Measurements from ENCODE around the gene EIF4G3.

The EIF4G3 gene

DNA sequence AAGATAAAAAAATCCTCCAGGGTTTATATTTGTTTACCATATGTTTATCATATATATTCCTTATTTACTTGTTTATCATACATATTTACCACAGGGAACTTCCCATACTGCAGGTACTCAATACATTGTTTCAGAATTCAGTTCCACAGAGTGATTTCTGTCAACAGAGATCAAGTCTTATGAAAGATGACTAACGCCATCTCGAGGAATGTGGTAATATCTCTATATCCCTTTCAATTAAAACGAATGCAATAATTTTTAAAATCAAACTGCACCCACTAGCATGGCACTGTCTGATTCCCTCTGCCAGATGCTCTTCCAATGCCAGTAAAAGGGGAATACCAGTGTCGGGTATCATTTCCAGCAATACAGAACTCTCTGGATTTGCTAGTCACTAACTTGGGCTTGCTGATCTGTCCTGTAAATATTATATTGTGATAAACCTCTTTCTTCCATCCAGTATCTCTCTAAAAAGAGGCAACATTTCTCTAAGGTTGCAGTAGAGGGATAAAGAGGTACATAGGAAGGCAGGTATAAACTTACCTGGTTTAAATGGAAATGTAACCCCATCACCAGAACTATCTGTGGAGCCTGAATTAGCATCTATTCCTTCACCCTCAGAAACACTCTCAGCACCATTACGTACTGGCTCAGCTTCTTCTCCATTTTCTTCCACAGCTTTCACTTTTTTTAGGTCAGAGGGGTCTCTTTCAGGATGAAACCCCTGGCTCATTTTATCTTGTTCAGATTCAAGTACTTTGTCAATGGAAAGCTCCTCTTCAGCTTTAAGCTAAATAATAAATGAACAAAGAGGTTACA is 277.3 kb downstream of the EIF4G3 start:
- Mint-ChIP-seq H3K4me1 (ENCODE audit: low read depth) (no peaks in the 10 kb centered on the region), H3K27ac (no peak overlapping the region), H3K4me3 (no peak overlapping the region), H3K27me3 (no peaks in the 10 kb centered on the region), H3K36me3 (ENCODE audit: low read depth) (peaks cover 13% of the 10 kb centered on the region), H3K9me3 (no peaks in the 10 kb centered on the region)

DNA sequence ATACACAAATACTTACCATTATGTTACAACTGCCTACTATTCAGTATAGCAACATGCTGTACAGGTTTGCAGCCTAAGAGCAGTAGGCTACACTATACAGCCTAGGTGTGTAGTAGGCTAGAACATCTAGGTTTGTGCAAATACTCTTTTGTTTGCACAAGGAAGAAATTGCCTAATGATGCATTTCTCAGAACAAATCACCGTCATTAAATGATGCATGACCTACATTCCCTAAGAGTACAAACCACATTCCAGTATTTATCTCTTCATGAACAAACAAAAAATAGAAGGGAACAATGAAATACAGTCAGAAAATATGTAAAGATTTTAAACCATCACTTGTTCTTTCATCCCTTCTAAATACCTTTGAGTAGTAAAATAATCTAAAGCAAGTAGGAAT is 279.9 kb downstream of the EIF4G3 start:
- no peaks in the 10 kb centered on the region for H3K9me3 Mint-ChIP-seq
- no peak overlapping the region for H3K4me3 Mint-ChIP-seq
- no peaks in the 10 kb centered on the region for H3K4me1 Mint-ChIP-seq (ENCODE audit: low read depth)
- peaks cover 26% of the 10 kb centered on the region for H3K36me3 Mint-ChIP-seq (ENCODE audit: low read depth)
- H3K27me3 Mint-ChIP-seq = no peaks in the 10 kb centered on the region
- no peak overlapping the region for H3K27ac Mint-ChIP-seq

DNA sequence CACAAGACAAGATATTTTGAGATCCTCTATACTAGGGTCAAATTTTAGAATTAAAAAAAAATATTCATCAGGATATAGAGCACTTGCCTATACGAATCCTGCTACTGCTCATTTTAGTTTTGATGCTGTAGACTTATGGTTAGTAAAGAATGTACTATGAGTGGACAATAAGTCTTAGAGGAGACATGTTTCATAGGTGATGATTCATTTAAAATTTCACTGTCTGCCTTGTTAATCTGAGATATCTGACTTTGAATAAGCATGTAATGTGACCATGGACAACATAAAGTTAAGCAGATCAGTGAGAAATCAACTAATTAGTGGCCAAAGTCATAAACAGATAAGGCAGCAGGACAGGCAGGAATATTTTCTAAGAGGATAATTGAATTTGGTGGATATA is 282.8 kb downstream of the EIF4G3 start:
- H3K4me1 Mint-ChIP-seq (ENCODE audit: low read depth) = no peaks in the 10 kb centered on the region
- H3K27ac Mint-ChIP-seq = no peak overlapping the region
- H3K27me3 Mint-ChIP-seq = no peaks in the 10 kb centered on the region
- no peak overlapping the region for H3K4me3 Mint-ChIP-seq
- H3K36me3 Mint-ChIP-seq (ENCODE audit: low read depth) = peaks cover 29% of the 10 kb centered on the region
- H3K9me3 Mint-ChIP-seq = no peaks in the 10 kb centered on the region

DNA sequence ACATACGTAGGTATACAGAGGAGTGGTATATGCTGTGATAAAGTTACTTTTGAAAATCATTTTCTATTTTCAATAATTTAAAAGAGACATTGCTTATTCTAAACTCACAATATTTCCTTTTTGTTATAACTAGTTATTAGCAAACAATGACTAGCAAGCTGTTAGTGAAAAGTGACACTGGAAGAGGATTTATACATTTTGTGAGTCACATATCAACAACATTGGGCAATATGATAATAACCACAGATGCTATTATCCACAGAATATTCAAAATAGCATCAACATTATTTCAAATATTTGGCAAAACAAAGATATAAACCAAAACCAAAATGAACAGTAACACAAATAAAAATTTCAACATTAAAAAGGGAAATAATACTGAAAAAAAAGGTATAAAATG is 285.6 kb downstream of the EIF4G3 start:
- no peak overlapping the region for H3K4me3 Mint-ChIP-seq
- peaks cover 34% of the 10 kb centered on the region for H3K36me3 Mint-ChIP-seq (ENCODE audit: low read depth)
- H3K4me1 Mint-ChIP-seq (ENCODE audit: low read depth) = no peaks in the 10 kb centered on the region
- no peak overlapping the region for H3K27ac Mint-ChIP-seq
- no peaks in the 10 kb centered on the region for H3K27me3 Mint-ChIP-seq
- no peaks in the 10 kb centered on the region for H3K9me3 Mint-ChIP-seq

DNA sequence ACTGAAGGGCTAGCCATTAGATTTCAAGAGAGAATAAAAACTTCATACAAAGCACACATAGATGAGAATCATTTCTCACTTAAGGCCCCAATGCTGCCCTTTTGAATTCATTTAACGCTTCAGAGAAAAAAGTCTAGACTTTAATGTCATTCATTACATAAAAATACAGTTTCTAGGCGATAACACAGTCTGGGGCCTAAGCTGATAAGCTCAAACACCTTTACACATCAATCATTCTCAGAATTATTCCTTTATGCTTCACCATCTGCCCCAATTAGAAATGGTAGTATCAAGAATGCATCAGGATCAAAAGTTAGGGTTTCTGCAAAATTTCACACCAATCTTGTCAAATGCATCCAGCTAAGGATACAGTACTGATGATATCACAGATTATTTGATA is 289.5 kb downstream of the EIF4G3 start:
- Mint-ChIP-seq H3K27me3 (no peaks in the 10 kb centered on the region), H3K4me1 (ENCODE audit: low read depth) (no peaks in the 10 kb centered on the region), H3K36me3 (ENCODE audit: low read depth) (peaks cover 32% of the 10 kb centered on the region), H3K27ac (no peak overlapping the region), H3K4me3 (no peak overlapping the region), H3K9me3 (no peaks in the 10 kb centered on the region)

DNA sequence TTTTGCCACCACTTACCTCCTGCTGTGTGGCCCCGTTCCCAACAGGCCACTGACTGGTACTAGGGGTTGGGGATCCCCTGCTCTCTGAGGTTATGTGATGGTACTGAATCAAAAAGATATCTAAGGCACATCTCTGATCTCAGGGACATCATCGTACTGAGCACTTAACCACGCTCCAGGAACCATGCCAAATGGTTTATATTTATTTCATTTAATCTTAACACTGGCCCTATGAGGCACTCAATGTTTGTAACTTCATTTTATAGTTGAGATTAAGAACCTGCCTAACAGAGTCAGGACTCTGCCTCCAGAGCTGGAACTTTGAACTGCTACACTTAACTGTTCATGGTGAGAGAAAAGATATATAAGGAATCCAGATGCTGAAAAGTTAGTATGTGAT is 291.6 kb downstream of the EIF4G3 start:
- H3K36me3 Mint-ChIP-seq (ENCODE audit: low read depth) = peaks cover 26% of the 10 kb centered on the region
- no peaks in the 10 kb centered on the region for H3K4me1 Mint-ChIP-seq (ENCODE audit: low read depth)
- H3K27ac Mint-ChIP-seq = no peak overlapping the region
- no peaks in the 10 kb centered on the region for H3K9me3 Mint-ChIP-seq
- H3K4me3 Mint-ChIP-seq = no peak overlapping the region
- H3K27me3 Mint-ChIP-seq = no peaks in the 10 kb centered on the region

DNA sequence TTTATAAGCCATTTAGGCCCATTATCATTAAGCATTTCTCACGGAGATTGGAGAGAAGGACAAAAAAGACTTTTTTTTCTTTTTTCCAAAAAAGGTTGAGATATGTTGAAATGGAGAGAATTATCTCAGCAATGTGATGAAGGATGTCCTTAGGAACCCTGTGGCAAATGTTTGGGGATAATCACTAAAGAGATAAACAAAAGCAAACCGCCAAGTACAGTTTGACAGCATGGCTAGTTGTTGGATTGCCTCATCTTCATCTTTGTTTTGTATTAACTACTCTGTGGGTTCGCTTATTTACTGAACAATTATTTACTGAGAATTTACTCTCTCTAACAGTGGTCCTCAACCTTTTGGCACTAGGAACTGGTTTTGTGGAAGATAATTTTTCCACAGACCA is 292.2 kb downstream of the EIF4G3 start:
- H3K36me3 Mint-ChIP-seq (ENCODE audit: low read depth) = peaks cover 26% of the 10 kb centered on the region
- H3K4me1 Mint-ChIP-seq (ENCODE audit: low read depth) = no peaks in the 10 kb centered on the region
- no peak overlapping the region for H3K27ac Mint-ChIP-seq
- H3K9me3 Mint-ChIP-seq = no peaks in the 10 kb centered on the region
- no peaks in the 10 kb centered on the region for H3K27me3 Mint-ChIP-seq
- no peak overlapping the region for H3K4me3 Mint-ChIP-seq

DNA sequence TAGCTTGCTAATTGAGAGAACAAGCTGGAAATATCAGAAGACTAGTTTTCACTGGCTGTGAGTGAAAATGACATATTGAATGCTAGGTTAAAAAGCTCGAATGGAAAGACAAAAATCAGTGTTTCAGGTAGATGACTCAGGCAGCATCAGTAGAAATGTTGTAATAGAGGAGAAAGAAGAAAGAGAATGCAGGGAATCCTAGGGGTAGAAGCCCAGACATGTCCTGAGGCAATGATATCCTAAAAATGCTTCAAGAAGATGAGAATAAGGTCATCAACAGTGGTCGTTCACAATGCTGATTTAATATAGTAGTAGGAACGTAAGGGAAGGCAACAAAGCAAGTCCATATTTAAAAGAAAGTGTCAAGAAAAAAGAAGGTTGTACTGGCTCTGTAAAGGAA is 292.9 kb downstream of the EIF4G3 start:
- no peaks in the 10 kb centered on the region for H3K9me3 Mint-ChIP-seq
- H3K27ac Mint-ChIP-seq = no peak overlapping the region
- H3K36me3 Mint-ChIP-seq (ENCODE audit: low read depth) = peaks cover 32% of the 10 kb centered on the region
- H3K27me3 Mint-ChIP-seq = no peaks in the 10 kb centered on the region
- H3K4me1 Mint-ChIP-seq (ENCODE audit: low read depth) = no peaks in the 10 kb centered on the region
- H3K4me3 Mint-ChIP-seq = no peak overlapping the region

DNA sequence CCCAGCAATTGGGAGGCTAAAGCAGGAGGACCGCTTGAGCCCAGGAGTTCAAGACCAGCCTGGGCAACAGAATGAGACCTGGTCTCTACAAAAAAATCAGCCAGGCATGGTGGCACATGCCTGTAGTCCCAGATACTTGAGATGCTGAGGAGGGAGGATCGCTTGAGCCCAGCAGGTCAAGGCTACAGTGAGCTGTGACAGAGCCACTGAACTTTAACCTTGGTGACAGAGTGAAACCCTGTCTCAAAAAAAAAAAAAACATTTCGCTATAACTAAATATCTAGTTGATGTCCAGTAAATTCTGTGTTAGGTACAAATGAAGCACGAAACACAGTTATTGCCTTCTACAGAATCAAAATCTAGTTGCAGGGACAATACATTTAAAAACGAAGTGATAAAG is 293.9 kb downstream of the EIF4G3 start:
- no peak overlapping the region for H3K4me3 Mint-ChIP-seq
- H3K36me3 Mint-ChIP-seq (ENCODE audit: low read depth) = peaks cover 42% of the 10 kb centered on the region
- H3K9me3 Mint-ChIP-seq = no peaks in the 10 kb centered on the region
- no peaks in the 10 kb centered on the region for H3K27me3 Mint-ChIP-seq
- H3K27ac Mint-ChIP-seq = no peak overlapping the region
- H3K4me1 Mint-ChIP-seq (ENCODE audit: low read depth) = no peaks in the 10 kb centered on the region

DNA sequence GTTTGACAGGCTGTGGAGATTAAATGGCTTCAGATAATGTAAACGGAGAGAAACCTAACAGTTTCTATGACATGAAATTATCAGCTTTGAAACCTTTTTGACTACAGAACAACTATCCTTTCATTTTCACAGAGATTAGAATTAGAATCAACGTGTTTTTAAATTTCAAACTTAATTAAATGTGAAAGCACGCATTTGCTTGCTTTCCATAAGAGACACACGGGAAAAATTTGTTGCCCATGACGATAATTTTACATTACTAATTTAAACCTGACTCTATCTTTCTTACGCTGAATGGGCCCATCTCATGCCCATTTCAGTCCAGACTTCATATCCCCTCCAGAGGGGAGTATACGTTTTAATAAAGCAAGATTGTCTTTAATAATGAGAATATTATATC is 297.9 kb downstream of the EIF4G3 start:
- Mint-ChIP-seq H3K27ac (no peak overlapping the region), H3K27me3 (no peaks in the 10 kb centered on the region), H3K4me3 (no peak overlapping the region), H3K9me3 (no peaks in the 10 kb centered on the region), H3K4me1 (ENCODE audit: low read depth) (no peaks in the 10 kb centered on the region), H3K36me3 (ENCODE audit: low read depth) (peaks cover 63% of the 10 kb centered on the region)

DNA sequence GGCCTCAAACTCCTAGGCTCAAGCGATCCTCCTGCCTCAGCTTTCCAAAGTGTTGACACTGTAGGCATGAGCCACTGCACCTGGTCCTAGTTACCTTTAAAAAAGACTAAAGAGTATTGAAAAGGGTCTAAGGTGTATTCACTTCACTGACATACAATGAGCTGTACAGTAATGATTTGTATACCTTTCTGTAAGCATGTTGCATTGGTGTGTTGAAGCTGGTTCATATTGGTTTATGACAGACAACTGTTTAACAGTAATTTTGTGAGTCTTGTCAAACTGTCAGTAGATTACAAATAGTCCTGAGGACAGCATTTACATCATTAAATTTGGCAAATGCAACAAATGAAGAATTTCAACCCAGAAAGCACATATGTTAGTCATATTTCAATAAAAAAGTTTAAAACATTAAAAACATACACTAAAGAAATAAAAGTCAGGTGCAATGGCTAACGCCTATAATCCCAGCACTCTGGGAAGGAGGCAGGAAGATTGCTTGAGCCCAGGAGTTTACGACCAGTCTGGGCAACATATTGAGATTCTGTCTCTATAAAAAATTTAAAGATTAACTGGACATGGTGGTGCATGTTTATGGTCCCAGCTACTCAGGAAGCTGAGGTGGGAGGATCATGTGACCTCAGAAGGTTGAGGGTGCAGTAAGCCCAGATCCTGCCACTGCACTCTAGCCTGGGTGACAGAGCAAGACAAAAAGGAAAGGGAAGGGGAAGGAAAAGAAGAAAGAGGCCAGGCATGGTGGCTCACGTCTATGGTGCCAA is 301.3 kb downstream of the EIF4G3 start:
- H3K9me3 Mint-ChIP-seq = no peaks in the 10 kb centered on the region
- no peak overlapping the region for H3K27ac Mint-ChIP-seq
- H3K4me3 Mint-ChIP-seq = no peak overlapping the region
- H3K27me3 Mint-ChIP-seq = no peaks in the 10 kb centered on the region
- no peaks in the 10 kb centered on the region for H3K4me1 Mint-ChIP-seq (ENCODE audit: low read depth)
- peaks cover 47% of the 10 kb centered on the region for H3K36me3 Mint-ChIP-seq (ENCODE audit: low read depth)

DNA sequence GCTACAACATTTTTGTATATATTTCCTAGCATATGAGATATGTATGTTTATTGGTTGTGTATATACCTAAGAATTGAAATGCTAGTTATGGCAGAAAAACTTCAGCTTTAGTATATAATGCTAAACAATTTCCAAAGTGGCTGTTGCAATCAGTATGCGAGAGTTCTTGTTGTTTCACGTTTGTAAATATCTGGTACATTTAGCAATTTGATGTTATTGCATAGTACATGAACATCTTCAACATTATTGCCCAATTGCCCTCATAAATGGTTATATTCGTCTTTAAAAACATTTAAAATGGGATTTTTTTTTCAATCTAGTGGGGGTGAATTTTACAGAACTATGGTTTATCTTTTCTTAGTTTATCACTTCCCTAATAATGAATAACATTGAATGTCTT is 303.4 kb downstream of the EIF4G3 start:
- Mint-ChIP-seq H3K36me3 (ENCODE audit: low read depth) (peaks cover 41% of the 10 kb centered on the region), H3K4me1 (ENCODE audit: low read depth) (no peaks in the 10 kb centered on the region), H3K4me3 (no peak overlapping the region), H3K27me3 (no peaks in the 10 kb centered on the region), H3K27ac (no peak overlapping the region), H3K9me3 (no peaks in the 10 kb centered on the region)

DNA sequence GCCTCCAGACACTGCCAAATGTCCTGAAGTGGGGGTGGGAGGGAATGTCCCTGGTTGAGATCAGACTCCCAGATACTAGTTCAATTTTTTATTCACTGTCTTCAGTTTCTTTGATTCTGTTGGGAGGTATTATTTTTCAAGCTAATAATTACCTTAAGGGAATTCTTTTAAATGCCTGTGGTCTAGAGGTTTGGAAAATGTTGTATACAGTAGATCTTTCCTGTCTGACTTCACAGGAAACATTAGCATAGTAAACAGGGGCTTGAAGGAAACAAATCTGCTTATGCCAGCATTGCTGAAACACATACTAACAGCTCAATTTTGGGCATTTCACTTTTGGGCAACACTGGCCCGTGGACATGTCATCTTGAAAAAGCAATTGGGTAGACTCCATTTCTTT is 305.3 kb downstream of the EIF4G3 start:
- Mint-ChIP-seq H3K27ac (no peak overlapping the region), H3K4me3 (no peak overlapping the region), H3K4me1 (ENCODE audit: low read depth) (no peaks in the 10 kb centered on the region), H3K9me3 (no peaks in the 10 kb centered on the region), H3K36me3 (ENCODE audit: low read depth) (peaks cover 27% of the 10 kb centered on the region), H3K27me3 (no peaks in the 10 kb centered on the region)

DNA sequence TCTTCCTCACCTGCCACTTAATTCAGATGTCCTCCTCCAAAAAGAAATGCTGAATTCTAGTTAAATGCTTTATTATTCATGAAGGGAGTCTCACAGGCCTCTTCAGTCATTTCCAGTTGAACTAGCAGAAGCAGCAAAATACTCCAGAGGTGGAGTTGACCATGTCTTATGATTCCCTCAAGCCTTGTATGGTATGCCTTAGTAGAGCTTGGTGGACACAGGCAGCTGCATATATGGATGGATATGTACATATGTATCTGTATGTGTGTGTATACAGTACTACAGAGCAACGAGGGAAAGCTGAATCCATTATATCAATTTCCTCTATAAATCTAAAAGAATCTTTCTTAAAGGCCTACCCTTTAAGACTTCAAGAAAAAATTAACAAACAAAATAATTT is 306.0 kb downstream of the EIF4G3 start:
- Mint-ChIP-seq H3K4me1 (ENCODE audit: low read depth) (no peaks in the 10 kb centered on the region), H3K27ac (no peak overlapping the region), H3K4me3 (no peak overlapping the region), H3K9me3 (no peaks in the 10 kb centered on the region), H3K27me3 (no peaks in the 10 kb centered on the region), H3K36me3 (ENCODE audit: low read depth) (peaks cover 20% of the 10 kb centered on the region)

DNA sequence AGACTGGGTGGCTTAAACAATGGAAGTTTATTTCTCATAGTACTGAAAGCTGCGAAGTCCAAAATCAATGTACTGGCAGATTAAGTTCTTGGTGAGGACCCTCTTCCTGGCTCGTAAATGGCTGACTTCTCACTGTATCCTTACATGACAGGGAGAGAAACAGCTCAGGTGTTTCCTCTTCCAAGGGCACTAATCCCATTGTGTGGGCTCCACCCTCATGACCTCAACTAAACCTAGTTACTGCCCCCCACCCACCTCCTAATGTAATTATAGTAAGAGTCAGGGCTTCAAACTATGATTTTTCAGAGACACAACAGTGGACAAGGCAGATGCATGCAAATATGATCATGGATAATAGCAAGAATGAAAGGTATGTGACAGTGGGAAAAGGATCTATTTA is 308.4 kb downstream of the EIF4G3 start:
- no peaks in the 10 kb centered on the region for H3K9me3 Mint-ChIP-seq

More for the DNA sequence above, 308.4 kb downstream of the EIF4G3 start:
- Mint-ChIP-seq H3K27me3 (no peaks in the 10 kb centered on the region), H3K4me3 (no peak overlapping the region), H3K27ac (no peak overlapping the region), H3K4me1 (ENCODE audit: low read depth) (no peaks in the 10 kb centered on the region), H3K36me3 (ENCODE audit: low read depth) (peaks cover 18% of the 10 kb centered on the region)

All from stimulated activated naive CD8-positive, alpha-beta T cell treated with anti-CD3 and anti-CD28 coated beads, Interleukin-15, Interleukin-2, amounts not matched to agents 100 ng/mL and 50 ng/mL, for 24 hours (primary cell).